Measurements from ENCODE around the gene ZCCHC17. TPM values are rescaled to one million over a fixed set of nuclear protein-coding genes. Genes with fewer than 3 reads are reported as not detected.
"Not testable (repeated sequence)": the region's sequence is repeated elsewhere in the genome, so short reads cannot be mapped to it uniquely, and the experiment has no call there.

Gene ZCCHC17
- total RNA-seq, 1 donor from 2014 or later = 26.3 TPM

GRCh38 chr1:31272369-31272768, 24.5 kb upstream of the ZCCHC17 start:
- H3K4me3 Mint-ChIP-seq (ENCODE audit: unreplicated experiment) = no peak overlapping the region
- no peak for TF ChIP-seq CTCF (IDR thresholded peaks at IDR 0.05)
- no peaks in the 10 kb centered on the region for H3K4me1 Mint-ChIP-seq (ENCODE audit: unreplicated experiment)
- H3K36me3 Mint-ChIP-seq (ENCODE audit: unreplicated experiment) = peaks cover 47% of the 10 kb centered on the region
- H3K9me3 Mint-ChIP-seq (ENCODE audit: unreplicated experiment) = no peaks in the 10 kb centered on the region
- no peaks in the 10 kb centered on the region for H3K27me3 Mint-ChIP-seq (ENCODE audit: unreplicated experiment)
- no peak for DNase-seq (ENCODE audit: extremely low spot score, unreplicated experiment)
- H3K27ac Mint-ChIP-seq (ENCODE audit: unreplicated experiment) = no peak overlapping the region

DNA sequence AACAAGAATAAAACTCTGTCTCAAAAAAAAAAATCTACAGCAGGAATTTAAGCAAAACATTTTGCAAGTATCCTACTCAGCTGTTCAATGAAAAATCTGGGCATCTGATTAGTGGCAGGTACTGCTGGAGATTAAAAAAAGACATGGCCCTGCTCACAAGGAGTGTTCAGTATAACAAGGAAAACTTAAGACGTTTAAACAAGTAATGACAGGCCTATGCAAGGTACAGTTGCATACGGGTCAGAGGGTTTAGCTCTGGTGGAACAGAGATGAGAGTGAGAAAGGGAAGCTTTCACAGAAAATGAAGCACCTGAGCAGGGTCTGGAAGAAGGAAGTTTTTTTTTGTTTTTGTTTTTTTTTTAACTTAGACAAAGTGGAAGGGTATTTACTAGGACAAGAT, 23.2 kb upstream of the ZCCHC17 start:
- TF ChIP-seq CTCF (IDR thresholded peaks at IDR 0.05) = no peak
- Mint-ChIP-seq H3K27ac (ENCODE audit: unreplicated experiment) (no peak overlapping the region), H3K36me3 (ENCODE audit: unreplicated experiment) (peaks cover 51% of the 10 kb centered on the region), H3K9me3 (ENCODE audit: unreplicated experiment) (no peaks in the 10 kb centered on the region), H3K27me3 (ENCODE audit: unreplicated experiment) (no peaks in the 10 kb centered on the region), H3K4me1 (ENCODE audit: unreplicated experiment) (no peaks in the 10 kb centered on the region), H3K4me3 (ENCODE audit: unreplicated experiment) (no peak overlapping the region)
- no peak for DNase-seq (ENCODE audit: extremely low spot score, unreplicated experiment)

- not testable (repeated sequence) for H3K4me1 Mint-ChIP-seq (ENCODE audit: unreplicated experiment); DNase-seq (ENCODE audit: extremely low spot score, unreplicated experiment); H3K27ac Mint-ChIP-seq (ENCODE audit: unreplicated experiment); H3K9me3 Mint-ChIP-seq (ENCODE audit: unreplicated experiment); H3K4me3 Mint-ChIP-seq (ENCODE audit: unreplicated experiment); H3K27me3 Mint-ChIP-seq (ENCODE audit: unreplicated experiment)
- H3K36me3 Mint-ChIP-seq (ENCODE audit: unreplicated experiment) = peaks cover 42% of the 10 kb centered on the region
These were observed 14.4 kb upstream of the ZCCHC17 start for GRCh38 chr1:31282426-31282825.

DNA sequence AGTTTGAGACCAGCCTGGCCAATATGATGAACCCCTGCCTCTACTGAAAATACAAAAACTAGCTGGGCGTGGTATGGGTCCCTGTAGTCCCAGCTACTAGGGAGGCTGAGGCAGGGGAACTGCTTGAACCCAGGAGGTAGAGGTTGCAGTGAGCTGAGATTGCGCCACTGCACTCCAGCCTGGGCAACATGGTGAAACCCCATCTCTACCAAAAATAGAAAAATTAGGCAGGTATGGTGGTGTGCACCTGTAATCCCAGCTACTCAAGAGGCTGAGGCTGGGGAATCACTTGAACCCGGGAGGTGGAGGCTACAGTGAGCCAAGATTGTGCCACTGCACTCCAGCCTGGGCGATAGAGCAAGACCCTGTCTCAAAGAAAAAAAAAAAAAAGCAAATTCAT, 9.0 kb upstream of the ZCCHC17 start:
- peaks cover 41% of the 10 kb centered on the region for H3K36me3 Mint-ChIP-seq (ENCODE audit: unreplicated experiment)
- H3K9me3 Mint-ChIP-seq (ENCODE audit: unreplicated experiment); H3K4me1 Mint-ChIP-seq (ENCODE audit: unreplicated experiment); H3K4me3 Mint-ChIP-seq (ENCODE audit: unreplicated experiment); H3K27me3 Mint-ChIP-seq (ENCODE audit: unreplicated experiment); H3K27ac Mint-ChIP-seq (ENCODE audit: unreplicated experiment); DNase-seq (ENCODE audit: extremely low spot score, unreplicated experiment): not testable (repeated sequence)

GRCh38 chr1:31289021-31289420, 7.8 kb upstream of the ZCCHC17 start:
- Mint-ChIP-seq H3K4me3 (ENCODE audit: unreplicated experiment) (no peak overlapping the region), H3K36me3 (ENCODE audit: unreplicated experiment) (peaks cover 42% of the 10 kb centered on the region), H3K9me3 (ENCODE audit: unreplicated experiment) (no peaks in the 10 kb centered on the region), H3K27me3 (ENCODE audit: unreplicated experiment) (no peaks in the 10 kb centered on the region), H3K27ac (ENCODE audit: unreplicated experiment) (no peak overlapping the region), H3K4me1 (ENCODE audit: unreplicated experiment) (no peaks in the 10 kb centered on the region)
- no peak for DNase-seq (ENCODE audit: extremely low spot score, unreplicated experiment)
- no peak for TF ChIP-seq CTCF (IDR thresholded peaks at IDR 0.05)

DNA sequence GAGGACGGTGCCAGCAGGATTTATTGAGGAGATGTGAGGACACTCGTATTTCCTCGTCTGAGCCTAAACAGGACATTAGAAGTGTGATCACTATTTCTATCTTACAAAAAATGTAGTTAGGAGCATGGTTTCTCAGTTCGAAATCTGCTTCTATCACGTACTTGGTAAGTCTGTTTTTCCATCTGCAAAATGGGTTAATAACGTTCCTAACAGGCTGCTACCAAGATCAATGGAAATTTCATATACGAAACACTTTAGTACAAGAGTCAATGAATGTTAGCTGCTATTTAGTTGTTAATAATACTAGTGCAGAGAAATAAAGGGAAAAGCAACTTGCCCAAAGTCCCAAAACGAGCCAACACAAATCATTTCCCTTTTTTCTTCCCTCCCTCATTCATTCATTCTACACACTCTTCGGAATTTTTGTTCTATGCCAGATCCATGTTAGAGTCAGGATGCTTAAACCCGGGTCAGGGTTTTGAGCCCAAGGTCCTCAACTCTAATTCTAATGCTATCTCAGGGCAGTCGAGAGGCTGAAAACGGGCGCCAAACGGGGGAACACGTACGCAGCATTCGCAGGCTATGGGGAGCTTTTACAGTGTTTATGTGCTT, 852 bp upstream of the ZCCHC17 start:
- Mint-ChIP-seq H3K9me3 (ENCODE audit: unreplicated experiment) (no peaks in the 10 kb centered on the region), H3K4me1 (ENCODE audit: unreplicated experiment) (peaks cover 13% of the 10 kb centered on the region), H3K36me3 (ENCODE audit: unreplicated experiment) (peaks cover 19% of the 10 kb centered on the region), H3K4me3 (ENCODE audit: unreplicated experiment) (no peak overlapping the region), H3K27me3 (ENCODE audit: unreplicated experiment) (no peaks in the 10 kb centered on the region), H3K27ac (ENCODE audit: unreplicated experiment) (no peak overlapping the region)
- DNase-seq (ENCODE audit: extremely low spot score, unreplicated experiment) = no peak
- no peak for TF ChIP-seq CTCF (IDR thresholded peaks at IDR 0.05)

Measured in osteocyte (in vitro differentiated cells).